ENCODE measurements around the gene BBS7.

BBS7 gene

DNA sequence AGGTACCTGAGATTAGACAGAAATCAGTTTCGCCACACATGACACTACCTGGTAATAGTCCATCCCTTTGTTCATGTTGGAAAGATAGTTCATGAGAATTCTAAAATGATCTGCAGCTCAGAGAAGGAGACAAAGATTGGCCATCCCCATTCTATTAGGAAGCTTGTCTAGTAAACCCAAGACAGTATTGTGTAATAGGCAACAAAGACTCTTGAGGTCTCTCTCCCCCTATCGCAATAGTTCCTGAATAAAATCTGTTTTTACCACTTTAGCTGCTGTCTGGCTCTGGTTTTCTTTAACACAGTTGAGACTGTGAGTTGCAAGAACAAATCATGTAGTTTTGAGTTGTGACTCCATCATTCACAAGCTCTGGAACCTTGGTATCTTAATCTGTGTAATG lies 14.8 kb upstream of the BBS7 start:
- no peaks in the 10 kb centered on the region for H3K27me3 ChIP-seq (ENCODE audit: insufficient read depth, low read length)
- no peaks in the 10 kb centered on the region for H4K20me1 ChIP-seq (ENCODE audit: insufficient read depth, low read length)
- H3K4me3 ChIP-seq (ENCODE audit: low read depth, low read length, poor library complexity, severe bottlenecking): no peak overlapping the region
- H3K27ac ChIP-seq (ENCODE audit: low read depth, low read length, poor library complexity, severe bottlenecking): no peak overlapping the region
- TF ChIP-seq EZH2 (IDR thresholded peaks at IDR 0.05; ENCODE audit: borderline replicate concordance, low read length): no peak
- TF ChIP-seq, protein P1, sequence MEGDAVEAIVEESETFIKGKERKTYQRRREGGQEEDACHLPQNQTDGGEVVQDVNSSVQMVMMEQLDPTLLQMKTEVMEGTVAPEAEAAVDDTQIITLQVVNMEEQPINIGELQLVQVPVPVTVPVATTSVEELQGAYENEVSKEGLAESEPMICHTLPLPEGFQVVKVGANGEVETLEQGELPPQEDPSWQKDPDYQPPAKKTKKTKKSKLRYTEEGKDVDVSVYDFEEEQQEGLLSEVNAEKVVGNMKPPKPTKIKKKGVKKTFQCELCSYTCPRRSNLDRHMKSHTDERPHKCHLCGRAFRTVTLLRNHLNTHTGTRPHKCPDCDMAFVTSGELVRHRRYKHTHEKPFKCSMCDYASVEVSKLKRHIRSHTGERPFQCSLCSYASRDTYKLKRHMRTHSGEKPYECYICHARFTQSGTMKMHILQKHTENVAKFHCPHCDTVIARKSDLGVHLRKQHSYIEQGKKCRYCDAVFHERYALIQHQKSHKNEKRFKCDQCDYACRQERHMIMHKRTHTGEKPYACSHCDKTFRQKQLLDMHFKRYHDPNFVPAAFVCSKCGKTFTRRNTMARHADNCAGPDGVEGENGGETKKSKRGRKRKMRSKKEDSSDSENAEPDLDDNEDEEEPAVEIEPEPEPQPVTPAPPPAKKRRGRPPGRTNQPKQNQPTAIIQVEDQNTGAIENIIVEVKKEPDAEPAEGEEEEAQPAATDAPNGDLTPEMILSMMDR (IDR thresholded peaks at IDR 0.05; ENCODE audit: low read length): no peak
- no peaks in the 10 kb centered on the region for H3K9me2 ChIP-seq (ENCODE audit: low read depth, low read length)
- H3K36me3 ChIP-seq (ENCODE audit: insufficient read depth, low read length): no peaks in the 10 kb centered on the region
- no peaks in the 10 kb centered on the region for H3F3A ChIP-seq (ENCODE audit: insufficient read depth, low read length)
- no peak overlapping the region for H3K9ac ChIP-seq (ENCODE audit: low read length)
- H3K4me1 ChIP-seq (ENCODE audit: insufficient read depth, low read length, severe bottlenecking): no peaks in the 10 kb centered on the region
- H3K4me2 ChIP-seq (ENCODE audit: low read length): no peak overlapping the region
- H3K79me2 ChIP-seq (ENCODE audit: insufficient read depth, low read length): no peaks in the 10 kb centered on the region
- no peaks in the 10 kb centered on the region for H3K9me3 ChIP-seq (ENCODE audit: low read length)
- no peak overlapping the region for H2AFZ ChIP-seq (ENCODE audit: low read length)

GRCh38 chr4:121881158-121881557 lies 10.9 kb upstream of the BBS7 start:
- Histone ChIP-seq H3K9me3 (ENCODE audit: low read length) (no peaks in the 10 kb centered on the region), H3K27me3 (ENCODE audit: insufficient read depth, low read length) (no peaks in the 10 kb centered on the region), H3K79me2 (ENCODE audit: insufficient read depth, low read length) (no peaks in the 10 kb centered on the region), H3K9me2 (ENCODE audit: low read depth, low read length) (no peaks in the 10 kb centered on the region), H3K4me3 (ENCODE audit: low read depth, low read length, poor library complexity, severe bottlenecking) (no peak overlapping the region), H2AFZ (ENCODE audit: low read length) (no peak overlapping the region), H3F3A (ENCODE audit: insufficient read depth, low read length) (no peaks in the 10 kb centered on the region), H3K9ac (ENCODE audit: low read length) (no peak overlapping the region), H3K4me2 (ENCODE audit: low read length) (no peak overlapping the region), H3K27ac (ENCODE audit: low read depth, low read length, poor library complexity, severe bottlenecking) (no peak overlapping the region), H4K20me1 (ENCODE audit: insufficient read depth, low read length) (no peaks in the 10 kb centered on the region), H3K36me3 (ENCODE audit: insufficient read depth, low read length) (no peaks in the 10 kb centered on the region), H3K4me1 (ENCODE audit: insufficient read depth, low read length, severe bottlenecking) (no peaks in the 10 kb centered on the region)
- no peak for TF ChIP-seq EZH2 (IDR thresholded peaks at IDR 0.05; ENCODE audit: borderline replicate concordance, low read length)
- TF ChIP-seq, protein P1 (IDR thresholded peaks at IDR 0.05; ENCODE audit: low read length): no peak

GRCh38 chr4:121879135-121879534 lies 8.9 kb upstream of the BBS7 start:
- H3K36me3 ChIP-seq (ENCODE audit: insufficient read depth, low read length): no peaks in the 10 kb centered on the region
- H3K9me2 ChIP-seq (ENCODE audit: low read depth, low read length): no peaks in the 10 kb centered on the region
- H3K4me3 ChIP-seq (ENCODE audit: low read depth, low read length, poor library complexity, severe bottlenecking): no peak overlapping the region
- no peak overlapping the region for H3K27ac ChIP-seq (ENCODE audit: low read depth, low read length, poor library complexity, severe bottlenecking)
- no peaks in the 10 kb centered on the region for H3K79me2 ChIP-seq (ENCODE audit: insufficient read depth, low read length)
- no peak overlapping the region for H3K4me2 ChIP-seq (ENCODE audit: low read length)
- H3K4me1 ChIP-seq (ENCODE audit: insufficient read depth, low read length, severe bottlenecking): no peaks in the 10 kb centered on the region
- H3K9me3 ChIP-seq (ENCODE audit: low read length): no peaks in the 10 kb centered on the region
- no peaks in the 10 kb centered on the region for H3K27me3 ChIP-seq (ENCODE audit: insufficient read depth, low read length)
- no peaks in the 10 kb centered on the region for H4K20me1 ChIP-seq (ENCODE audit: insufficient read depth, low read length)
- H3K9ac ChIP-seq (ENCODE audit: low read length): no peak overlapping the region
- H3F3A ChIP-seq (ENCODE audit: insufficient read depth, low read length): no peaks in the 10 kb centered on the region
- no peak overlapping the region for H2AFZ ChIP-seq (ENCODE audit: low read length)
- TF ChIP-seq, protein P1 (IDR thresholded peaks at IDR 0.05; ENCODE audit: low read length): no peak
- no peak for TF ChIP-seq EZH2 (IDR thresholded peaks at IDR 0.05; ENCODE audit: borderline replicate concordance, low read length)

All from OCI-LY1 (cell line).